HG02571 (cell line): ENCODE measurements around the gene CFLAR.
"Not testable (repeated sequence)": the region's sequence is repeated elsewhere in the genome, so short reads cannot be mapped to it uniquely, and the experiment has no call there.

Source experiments
- ATAC-seq: cut with Tn5 transposase; IDR thresholded peaks from one replicate; pipeline ENCODE4 v1.9.1; 2021; ENCODE audit warnings: mild to moderate bottlenecking, moderate library complexity; ENCODE audit not compliant: unreplicated experiment

The CFLAR gene

DNA sequence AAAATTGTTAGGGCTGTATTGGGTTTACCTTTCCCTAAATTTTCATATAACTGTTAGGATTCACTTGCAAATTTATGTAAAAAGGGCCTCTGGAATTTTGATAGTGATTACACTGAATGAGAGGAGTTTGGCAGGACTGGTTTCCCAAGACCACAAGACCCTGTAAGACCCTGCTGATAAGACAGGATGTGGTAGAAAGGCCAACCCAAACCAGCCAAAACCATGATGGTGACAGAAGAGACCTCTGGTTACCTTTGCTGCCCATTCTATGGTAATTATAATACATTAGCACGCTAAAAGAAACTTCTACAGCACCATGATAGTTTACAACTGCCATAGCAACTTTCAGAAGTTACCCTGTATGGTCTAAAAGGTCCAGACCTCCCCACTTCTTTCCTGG lies 58.7 kb downstream of the CFLAR start:
- ATAC-seq = no peak

DNA sequence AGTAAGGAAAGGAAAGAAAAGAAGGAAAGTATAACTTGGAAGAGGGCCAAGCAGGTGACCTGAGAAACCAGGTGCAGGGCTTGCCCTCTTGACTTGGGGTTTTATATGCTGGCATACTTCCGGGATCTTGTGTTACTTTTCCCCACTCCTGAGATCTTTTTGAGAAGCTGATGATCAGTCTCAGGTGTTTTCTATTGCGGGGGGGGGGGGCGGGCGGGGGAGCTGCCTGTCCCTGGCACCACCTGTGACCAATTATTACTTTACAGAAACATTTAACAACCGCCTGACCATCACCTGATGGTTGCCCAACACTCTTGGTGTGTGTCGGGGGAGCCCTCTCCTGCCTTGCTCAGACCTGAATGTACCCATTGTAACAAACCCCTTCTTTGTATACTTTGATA lies 60.1 kb downstream of the CFLAR start:
- no peak for ATAC-seq

DNA sequence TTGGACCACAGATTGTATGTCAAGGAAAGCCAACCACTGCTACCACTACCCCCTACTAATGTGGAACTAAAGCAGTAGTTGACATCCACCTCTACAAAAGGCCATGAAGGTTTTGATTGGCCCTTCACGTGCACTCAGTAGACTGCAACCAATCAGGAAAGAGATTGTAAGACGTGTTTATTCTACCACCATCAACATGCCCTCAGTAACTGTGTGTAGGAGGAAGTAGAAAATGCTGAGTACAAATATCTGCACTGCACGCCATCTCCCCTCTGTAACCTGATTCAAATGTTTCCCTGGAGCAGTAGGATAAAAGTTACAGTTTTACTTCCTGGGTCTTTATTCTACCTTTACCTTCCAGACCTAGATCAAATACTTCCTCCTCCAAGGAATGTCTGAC lies 64.0 kb downstream of the CFLAR start:
- no peak for ATAC-seq

DNA sequence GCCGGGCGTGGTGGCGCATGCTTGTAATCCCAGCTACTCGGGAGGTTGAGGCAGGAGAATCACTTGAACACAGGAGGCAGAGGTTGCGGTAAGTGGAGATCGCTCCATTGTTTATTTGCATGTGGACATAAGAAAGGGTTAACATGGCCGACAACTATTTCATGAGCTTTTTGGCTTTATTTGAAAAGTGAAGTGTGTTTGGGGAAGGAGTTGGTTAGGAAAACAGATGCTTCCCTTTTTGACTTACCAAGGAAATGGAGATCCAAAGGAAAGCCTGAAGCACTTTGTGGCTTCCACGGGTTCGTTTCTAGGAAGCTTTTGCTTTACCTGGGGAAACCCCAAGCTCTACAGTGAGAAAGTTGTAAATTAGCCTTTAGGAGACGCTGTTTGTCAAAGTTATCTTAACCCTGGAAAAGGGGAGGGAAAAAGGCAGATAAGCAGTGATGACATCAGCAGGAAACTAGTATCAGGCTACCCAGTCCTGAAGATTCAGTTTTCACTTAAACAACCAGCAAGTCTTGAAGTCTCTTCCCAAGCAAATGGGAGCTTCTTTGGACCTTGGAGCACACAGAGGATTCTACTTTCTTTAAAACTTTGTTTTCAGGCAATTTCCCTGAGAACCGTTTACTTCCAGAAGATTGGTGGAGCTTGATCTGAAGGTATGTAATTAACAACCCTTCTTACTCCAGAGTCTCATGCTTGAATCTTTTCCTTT lies 66.8 kb downstream of the CFLAR start, which contains the start of gene CASP10:
CASP10 (plus strand) TSS at position 492 of the 715 bp plus-strand sequence. CDS start 2,637 bp downstream, outside the sequence.
- ATAC-seq = peak; percentile 78

DNA sequence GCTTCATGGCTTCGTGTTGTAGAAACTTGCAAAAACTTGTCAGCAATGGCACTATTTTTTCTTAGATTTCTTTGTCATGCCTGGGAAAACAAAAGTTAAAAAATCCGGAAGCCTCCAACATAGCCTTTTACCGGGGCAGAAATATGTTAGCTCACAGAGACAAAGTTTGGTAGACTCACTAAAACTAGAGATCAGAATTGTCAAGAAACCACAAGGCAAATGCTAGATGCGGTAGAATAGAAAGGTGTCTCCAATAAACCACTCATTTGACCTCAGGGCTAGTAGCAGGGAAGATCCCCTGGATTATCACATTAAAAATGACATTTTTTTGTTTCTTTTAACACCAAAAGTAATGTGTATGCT lies 67.4 kb downstream of the CFLAR start:
- no peak for ATAC-seq

DNA sequence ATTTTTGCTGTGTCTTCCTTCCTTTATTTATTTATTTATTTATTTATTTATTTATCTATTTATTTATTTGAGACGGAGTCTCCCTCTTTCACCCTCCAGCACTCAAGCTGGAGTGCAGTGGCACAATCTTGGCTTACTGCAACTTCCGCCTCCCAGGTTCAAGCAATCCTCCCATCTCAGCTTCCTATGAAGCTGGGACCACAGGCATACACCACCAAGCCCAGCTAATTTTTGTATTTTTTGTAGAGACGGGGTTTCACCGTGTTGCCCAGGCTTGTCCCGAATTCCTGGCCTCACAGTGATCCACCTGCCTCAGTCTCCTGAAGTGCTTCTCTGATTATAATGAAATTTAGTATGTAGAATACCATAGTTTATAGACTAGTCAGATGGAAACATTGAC lies 67.9 kb downstream of the CFLAR start:
- ATAC-seq = not testable (repeated sequence)

DNA sequence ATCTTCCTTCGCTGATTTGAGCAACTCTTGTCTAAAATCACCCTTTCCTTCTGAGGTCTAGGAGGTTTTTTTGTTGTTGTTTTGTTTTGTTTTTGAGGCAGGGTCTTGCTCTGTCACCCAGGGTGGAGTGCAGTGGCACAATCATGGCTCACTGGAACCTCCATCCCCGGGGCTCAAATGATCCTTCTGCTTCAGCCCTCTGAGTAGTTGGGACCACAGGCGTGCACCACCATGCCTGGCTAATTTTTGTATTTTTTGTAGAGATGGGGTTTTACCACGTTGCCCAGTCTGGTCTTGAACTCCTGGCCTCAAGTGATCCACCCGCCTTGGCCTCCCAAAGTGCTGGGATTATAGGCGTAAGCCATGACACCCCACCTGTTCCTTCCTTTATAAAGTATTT lies 68.3 kb downstream of the CFLAR start:
- not testable (repeated sequence) for ATAC-seq

DNA sequence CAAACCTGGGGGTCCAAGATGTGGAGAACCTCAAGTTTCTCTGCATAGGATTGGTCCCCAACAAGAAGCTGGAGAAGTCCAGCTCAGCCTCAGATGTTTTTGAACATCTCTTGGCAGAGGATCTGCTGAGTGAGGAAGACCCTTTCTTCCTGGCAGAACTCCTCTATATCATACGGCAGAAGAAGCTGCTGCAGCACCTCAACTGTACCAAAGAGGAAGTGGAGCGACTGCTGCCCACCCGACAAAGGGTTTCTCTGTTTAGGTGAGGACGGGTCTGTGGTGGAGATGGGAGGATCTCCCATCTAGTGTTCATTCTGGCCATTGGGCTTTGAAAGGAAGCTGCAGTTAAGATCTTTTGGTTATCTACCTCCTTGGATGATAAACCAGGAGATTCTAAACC lies 69.9 kb downstream of the CFLAR start:
- ATAC-seq = no peak

DNA sequence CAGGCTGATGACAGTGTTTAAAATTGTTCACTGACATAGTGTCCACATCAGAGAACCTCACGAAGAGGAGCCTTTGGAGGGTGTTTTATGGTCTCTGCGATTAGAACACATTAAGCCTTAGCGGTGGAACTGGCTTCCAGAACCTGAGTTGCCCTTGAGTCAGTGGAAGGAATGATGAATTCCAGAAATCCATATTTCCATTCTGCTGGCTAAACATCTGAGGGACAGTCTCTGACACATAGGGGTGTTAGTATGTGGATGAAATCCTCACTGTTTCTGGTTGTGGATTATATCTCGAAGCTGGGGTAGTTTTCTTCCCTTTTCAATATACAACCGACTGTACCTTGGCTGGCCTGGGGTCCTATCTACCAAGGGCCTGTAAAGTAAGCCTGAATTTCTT lies 71.0 kb downstream of the CFLAR start:
- no peak for ATAC-seq

DNA sequence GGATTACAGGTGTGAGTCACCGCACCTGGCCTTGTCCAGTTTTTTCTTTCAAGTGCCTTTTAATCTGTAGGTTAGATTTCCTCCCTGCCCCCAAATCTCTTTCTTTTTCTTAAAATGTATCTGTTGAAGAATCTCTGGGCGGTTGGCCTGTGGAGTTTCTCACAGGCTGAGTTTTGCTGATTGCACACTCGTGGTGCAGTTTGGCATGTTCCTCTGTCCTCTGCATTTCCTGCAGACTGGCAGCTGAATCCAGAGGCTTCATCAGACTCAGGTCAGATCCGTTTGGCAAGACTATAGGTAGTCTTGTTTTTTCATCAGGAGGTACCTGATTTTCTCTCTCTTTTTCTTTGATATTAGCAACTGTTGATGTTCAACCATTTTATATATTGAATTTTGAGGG lies 72.5 kb downstream of the CFLAR start:
- ATAC-seq = no peak

DNA sequence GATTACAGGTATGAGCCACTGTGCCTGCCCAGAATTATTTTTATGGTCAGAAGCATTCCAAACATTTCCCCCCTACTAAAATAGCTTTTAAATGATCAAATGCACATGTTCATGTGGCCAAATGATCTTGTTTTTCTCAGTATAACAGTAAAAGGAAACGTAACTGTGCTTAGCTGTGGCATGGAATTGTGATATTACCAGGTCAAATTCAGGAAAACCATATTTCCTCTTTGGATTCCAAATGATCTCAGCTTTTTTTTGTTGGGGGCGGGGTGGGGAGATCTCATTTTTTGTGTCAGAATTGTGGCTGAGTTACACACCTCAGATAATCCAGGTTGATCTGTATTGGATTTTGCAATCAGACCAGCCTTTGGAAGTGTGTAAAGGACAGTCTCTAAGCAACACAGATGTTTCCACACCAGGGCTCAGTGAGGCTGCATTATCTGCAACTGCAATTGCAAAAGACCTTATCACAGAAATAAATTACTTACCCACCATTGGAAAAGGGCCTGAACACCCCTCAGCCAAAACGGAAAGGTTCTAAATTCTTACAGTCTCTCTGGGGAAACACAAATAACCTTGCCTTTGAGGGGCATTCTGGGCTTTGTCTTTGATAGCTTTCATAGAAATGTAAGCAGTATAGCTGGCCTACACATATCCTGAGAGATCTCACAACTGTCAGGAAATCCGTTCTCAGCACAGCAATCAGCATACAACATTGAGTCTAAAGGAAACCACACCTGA lies 75.3 kb downstream of the CFLAR start:
- no peak for ATAC-seq

DNA sequence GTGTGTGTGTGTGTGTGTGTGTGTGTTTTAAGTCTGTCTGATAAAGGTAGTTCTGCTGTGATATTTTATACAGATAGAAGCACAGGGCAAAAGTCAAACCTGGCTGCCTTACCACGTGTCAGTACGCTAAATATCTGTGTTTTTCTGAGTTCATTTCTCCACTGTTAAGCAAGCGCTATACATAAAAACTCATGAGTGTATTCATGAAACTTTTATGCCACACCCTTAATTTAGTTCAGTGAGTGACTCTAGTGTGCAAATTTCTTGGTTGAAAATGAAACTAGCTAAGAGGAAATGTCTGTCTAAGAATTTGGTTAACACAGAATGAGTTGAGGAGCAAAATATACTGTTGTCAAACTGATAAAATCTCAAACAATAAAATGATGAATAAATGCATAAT lies 78.1 kb downstream of the CFLAR start:
- peak; percentile 93 for ATAC-seq

DNA sequence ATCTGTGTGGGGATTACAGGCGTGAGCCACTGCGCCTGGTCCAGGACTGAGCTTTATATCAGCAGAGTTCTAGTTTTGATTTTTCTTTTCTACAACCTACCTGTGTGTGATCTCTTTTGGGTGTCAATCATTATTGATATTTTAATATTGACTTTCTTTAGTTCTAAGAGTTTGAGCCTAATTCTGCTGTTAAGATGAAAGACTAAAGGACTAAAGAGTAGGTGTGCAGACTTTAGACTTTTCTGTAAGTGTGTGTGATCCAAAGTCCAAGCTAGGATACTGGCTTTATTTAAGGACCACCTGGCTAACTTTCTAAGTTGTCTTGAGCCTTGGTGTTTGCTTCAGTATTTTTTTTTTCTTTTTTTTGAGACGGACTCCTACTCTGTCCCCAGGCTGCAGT lies 79.4 kb downstream of the CFLAR start:
- ATAC-seq = no peak

DNA sequence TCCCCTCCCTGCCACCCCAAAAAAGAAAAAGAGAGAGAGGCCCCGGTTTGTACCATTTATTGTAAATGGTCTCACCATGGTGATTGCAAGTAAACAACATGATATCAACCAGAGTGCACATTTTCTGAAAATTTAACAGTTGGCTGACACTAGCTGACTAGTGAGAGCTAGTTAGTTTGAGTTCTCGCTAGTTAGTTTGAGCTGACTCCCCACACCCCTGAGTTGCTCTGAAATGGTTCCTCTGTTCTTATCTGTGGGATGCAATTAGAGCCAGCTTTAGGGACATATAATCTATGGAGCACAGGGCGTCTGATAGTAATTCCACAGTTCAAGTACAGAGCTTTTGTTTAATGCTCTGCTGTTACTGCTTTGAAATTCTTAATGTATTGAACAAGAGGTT lies 80.0 kb downstream of the CFLAR start:
- no peak for ATAC-seq

DNA sequence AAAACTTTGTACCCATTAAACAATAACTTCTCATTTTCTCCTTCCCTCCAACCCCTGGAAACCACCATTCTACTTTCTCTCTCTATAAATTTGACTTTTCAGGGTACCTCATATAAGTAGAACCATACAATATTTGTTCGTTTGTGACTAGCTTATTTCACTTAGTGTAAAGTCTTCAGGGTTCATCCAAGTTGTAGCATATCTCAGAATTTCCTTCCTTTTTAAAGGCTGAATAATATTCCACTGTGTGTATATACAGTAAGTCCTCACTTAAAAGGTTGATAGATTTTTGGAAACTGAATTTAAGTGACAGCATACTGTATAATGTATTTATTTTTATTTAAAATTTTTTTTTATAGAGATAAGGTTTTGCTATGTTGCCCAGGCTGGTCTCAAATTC lies 80.8 kb downstream of the CFLAR start:
- no peak for ATAC-seq

DNA sequence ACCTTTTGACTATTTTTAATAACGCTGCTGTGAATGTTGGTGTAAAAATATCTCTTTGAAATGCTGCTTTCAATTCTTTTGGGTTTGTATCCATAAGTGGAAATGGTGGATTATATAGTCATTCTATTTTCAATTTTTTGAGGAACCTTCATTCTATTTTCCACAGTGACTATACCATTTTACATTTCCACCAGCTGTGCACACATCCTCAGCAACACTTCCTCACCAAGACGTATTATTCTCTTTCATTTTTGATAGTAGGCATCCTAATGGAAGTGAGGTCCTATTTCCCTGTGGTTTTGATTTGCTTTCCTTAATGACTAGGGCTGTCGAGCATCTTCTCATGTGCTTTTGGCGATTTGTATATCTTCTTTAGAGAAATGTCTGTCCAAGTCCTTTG lies 81.8 kb downstream of the CFLAR start:
- ATAC-seq = no peak

DNA sequence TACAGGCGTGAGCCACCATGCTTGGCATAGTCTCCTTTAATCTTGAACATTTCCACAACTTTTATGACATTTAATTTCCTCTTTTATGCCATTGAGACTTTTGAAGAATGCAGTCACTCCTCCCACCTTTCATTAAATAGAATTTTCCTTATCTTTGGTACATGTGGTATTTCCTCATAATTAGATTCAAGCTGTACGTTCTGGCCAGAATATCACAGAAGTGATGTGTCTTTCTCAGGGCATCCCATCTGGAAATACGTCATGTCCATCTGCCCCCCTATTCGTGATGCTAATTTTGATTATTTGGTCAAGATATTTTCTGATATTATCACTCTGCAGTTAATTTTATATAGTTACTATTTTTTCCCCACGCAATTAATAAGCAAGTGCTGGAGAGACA lies 83.9 kb downstream of the CFLAR start:
- no peak for ATAC-seq

DNA sequence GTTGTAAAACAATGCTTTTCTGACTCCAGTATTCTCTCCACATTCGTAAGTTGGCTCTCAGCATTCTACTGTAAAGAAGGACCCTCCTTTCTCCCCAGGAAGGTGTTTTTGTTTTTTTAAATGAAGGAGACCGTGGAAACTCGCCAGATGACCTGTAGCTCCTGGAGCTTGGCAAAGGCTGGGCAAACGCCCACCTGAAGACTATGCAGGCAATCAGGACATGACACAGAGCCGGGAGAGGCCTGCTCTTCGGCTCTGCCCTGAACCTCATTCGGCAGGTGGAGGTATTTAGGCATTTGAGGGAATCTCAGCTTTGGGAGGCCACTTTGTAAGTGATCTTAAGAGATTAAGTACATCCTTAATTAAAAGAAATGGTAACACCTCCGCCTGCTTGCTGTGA lies 84.4 kb downstream of the CFLAR start:
- no peak for ATAC-seq

DNA sequence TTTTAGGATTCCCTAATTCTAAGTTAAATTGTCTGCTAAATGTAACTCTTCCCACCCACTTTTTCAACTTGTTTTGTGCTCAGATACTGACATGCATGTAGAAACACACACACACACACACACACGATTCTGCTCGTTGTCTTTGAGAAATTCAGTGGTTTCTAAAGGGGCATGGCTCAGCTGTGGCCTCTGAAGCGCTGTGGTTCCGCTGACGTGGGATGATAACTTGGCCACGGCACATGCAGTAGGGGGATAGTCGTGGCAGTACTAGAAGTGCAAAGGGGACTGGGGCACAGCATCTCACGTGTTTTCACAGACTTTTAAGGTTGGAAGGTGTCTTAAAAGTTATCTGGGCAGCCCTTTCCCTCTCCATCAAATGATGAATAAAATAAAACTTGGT lies 85.4 kb downstream of the CFLAR start:
- no peak for ATAC-seq

DNA sequence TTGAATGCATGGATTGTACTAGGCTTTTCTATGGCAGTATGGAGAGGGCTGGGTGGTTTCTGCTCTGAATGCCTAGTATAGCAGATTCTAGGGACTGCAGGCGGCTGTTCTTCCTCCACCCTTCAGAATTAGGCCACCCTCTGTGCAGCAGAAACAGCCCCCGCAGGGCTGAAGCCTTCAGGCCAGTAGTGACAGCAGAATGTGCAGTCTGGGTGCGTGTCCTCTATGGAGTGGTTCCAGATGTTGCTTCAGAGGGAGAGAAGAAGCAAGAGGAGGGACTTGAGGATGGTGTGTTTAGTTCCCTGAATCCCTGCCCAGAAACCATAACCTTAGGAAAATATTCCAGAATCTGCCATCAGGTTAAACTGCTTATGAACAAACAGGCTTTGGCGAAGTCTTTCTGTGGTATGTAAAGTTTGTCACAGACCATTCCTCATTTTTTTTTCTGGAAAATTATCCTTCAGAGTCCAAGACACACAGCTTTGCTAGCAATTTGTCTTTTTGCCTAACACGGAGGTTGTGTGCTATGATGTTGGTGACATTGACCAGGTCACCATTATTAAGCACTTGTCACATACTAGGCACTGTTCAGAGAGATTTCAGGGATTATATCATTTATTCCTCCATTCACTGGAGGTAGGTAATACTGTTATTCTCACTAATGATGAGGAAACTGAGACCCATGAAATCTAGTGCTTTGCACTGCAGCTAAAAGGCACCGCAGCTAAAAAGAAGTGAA lies 88.1 kb downstream of the CFLAR start:
- no peak for ATAC-seq

DNA sequence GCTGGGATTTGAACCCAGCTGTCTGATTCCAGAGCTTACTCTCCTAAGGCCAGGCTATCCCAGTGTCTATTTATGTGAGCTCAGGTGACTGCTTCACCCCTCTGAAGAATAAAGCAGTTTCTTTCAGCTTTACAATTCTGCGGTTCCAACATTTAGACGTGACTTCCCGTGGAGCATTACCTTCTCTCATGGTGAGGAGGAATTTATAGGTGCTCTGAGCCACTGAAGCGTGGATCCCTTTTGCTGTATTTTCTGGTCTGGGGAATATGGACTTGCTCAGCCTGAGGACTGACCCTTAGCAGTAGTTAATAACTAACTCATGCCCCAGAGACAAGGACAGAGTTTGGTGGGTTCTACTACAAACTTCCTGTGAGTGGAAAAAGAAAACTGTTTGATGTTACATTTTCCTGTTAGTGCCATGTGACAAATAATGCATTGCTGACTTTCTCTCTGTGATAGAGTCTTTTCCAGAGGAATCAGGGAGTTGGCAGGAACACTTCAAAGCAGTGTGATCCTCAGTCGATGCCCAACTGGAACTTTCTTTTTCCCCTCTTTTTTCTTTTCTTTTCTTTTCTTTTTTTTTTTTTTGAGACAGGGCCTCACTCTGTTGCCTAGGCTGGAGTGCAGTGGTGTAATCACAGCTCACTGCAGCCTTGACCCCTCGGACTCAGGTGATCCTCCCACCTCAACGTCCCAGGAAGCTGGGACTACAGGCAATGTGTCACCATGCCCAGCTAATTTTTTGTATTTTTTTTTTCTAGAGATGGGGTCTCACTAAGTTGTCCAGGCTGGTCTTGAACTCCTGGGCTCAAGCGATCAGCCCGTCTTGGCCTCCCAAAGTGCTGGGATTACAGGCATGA lies 88.9 kb downstream of the CFLAR start:
- ATAC-seq = no peak
